A673 (cell line): ENCODE data around the gene CAP2. TPM values are rescaled to one million over a fixed set of nuclear protein-coding genes. Genes with fewer than 3 reads are reported as not detected.

ENCODE experiments used
- BruUV-seq: library from RNA; stranded (reverse); fragments of 400-500 nt; replicated peaks from 2 replicates; lab custom pipeline; 2021; lab: Mats Ljungman, UMichigan
- CTCF ChIA-PET: fragments of 300-600 bp; sonication (Branson Sonifier 250); formaldehyde crosslinking; loops from one replicate; lab custom pipeline; 2022; ENCODE audit warnings: antibody characterized with exemption; lab: Charles Lee
- POLR2A ChIA-PET: fragments of 300-600 bp; sonication (Branson Sonifier 250); formaldehyde crosslinking; loops from one replicate; lab custom pipeline; 2022; ENCODE audit warnings: antibody characterized with exemption; ENCODE audit not compliant: low non-redundant PET; lab: Charles Lee
- DNase-seq: peaks from one replicate; pipeline ENCODE4 v3.0.0-alpha.2; 2015; ENCODE audit warnings: low spot score
- H3K27ac ChIP-seq: fragments of 200-600 bp; sonication (generic); 2 replicates; pipeline ENCODE4 v1.5.1; 2016; ENCODE audit warnings: mixed run types, low read depth, mild to moderate bottlenecking, mixed read lengths, antibody characterized with exemption, low read length; ENCODE audit not compliant: poor library complexity, severe bottlenecking
- H3K27me3 ChIP-seq: fragments of 200-600 bp; sonication (generic); replicated peaks from 2 replicates; pipeline ENCODE4 v1.6.1; 2017; ENCODE audit warnings: mixed run types, low read depth, mild to moderate bottlenecking, mixed read lengths, antibody characterized with exemption, low read length; ENCODE audit not compliant: insufficient read depth, poor library complexity
- H3K36me3 ChIP-seq: fragments of 200-600 bp; sonication (generic); 2 replicates; pipeline ENCODE4 v1.6.1; 2016; ENCODE audit warnings: mixed run types, mild to moderate bottlenecking, mixed read lengths, antibody characterized with exemption, low read length; ENCODE audit not compliant: insufficient read depth, poor library complexity, severe bottlenecking
- H3K4me1 ChIP-seq: fragments of 200-600 bp; sonication (generic); 2 replicates; pipeline ENCODE4 v1.6.1; 2017; ENCODE audit warnings: mixed run types, mild to moderate bottlenecking, mixed read lengths, antibody characterized with exemption, low read length; ENCODE audit not compliant: insufficient read depth, poor library complexity, severe bottlenecking
- H3K4me3 ChIP-seq: fragments of 200-600 bp; sonication (generic); 2 replicates; pipeline ENCODE4 v1.5.1; 2016; ENCODE audit warnings: low read depth, mixed run types, mild to moderate bottlenecking, mixed read lengths, low read length; ENCODE audit not compliant: poor library complexity, severe bottlenecking
- H3K9me3 ChIP-seq: fragments of 200-600 bp; sonication (generic); 2 replicates; pipeline ENCODE4 v1.6.1; 2016; ENCODE audit warnings: mixed run types, low read depth, mild to moderate bottlenecking, mixed read lengths, antibody characterized with exemption, low read length; ENCODE audit not compliant: poor library complexity, severe bottlenecking
- EZH2 ChIP-seq: fragments of 200-600 bp; sonication (generic); IDR thresholded peaks from 2 replicates; pipeline ENCODE4 v1.6.1; 2017; ENCODE audit warnings: borderline replicate concordance, low read depth, mild to moderate bottlenecking, mixed read lengths, antibody characterized with exemption, low read length; ENCODE audit not compliant: poor library complexity, severe bottlenecking
- intact Hi-C: fragments of 100-400 bp; cut with micrococcal nuclease; formaldehyde crosslinking; loops from one replicate; pipeline ENCODE4 v1.10.0; 2022; ENCODE audit not compliant: unreplicated experiment
- total RNA-seq: library from RNA; stranded (reverse); gene quantifications from 2 replicates; pipeline ENCODE4 v1.2.3, GENCODE V29; 2021
- TF ChIP-seq, protein P1 (sequence below): fragments of 300-800, 200-600 bp; sonication (generic); conservative IDR thresholded peaks from 2 replicates; pipeline ENCODE4 v1.5.1; 2017; ENCODE audit warnings: low read depth, mild to moderate bottlenecking, antibody characterized with exemption, low read length, moderate library complexity, mixed read lengths

The CAP2 gene
- total RNA-seq, 1 experiment from 2014 or later = 20.8 TPM

DNA sequence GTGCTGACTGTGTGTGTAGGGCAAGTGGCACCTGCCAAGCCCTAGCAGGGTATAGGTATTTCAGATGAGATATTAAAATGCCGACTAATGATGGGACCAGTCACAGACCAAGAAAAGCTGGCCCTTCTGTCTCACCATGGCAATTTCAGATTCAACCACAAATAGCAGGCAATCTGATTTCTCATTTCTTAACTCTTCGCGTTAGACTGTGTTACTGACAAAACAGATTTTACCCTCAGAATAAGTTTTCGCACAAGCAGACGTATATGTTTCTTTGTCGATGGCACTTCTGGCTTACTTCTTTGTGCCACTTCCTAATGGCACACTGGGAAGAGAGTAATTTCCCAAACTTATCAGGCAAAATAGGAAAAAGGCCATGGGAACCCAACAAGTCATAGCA is 58.7 kb downstream of the CAP2 start:
- ChIA-PET POLR2A (no interaction called here), CTCF (no interaction called here)
- TF ChIP-seq EZH2 = no peak
- TF ChIP-seq, protein P1, sequence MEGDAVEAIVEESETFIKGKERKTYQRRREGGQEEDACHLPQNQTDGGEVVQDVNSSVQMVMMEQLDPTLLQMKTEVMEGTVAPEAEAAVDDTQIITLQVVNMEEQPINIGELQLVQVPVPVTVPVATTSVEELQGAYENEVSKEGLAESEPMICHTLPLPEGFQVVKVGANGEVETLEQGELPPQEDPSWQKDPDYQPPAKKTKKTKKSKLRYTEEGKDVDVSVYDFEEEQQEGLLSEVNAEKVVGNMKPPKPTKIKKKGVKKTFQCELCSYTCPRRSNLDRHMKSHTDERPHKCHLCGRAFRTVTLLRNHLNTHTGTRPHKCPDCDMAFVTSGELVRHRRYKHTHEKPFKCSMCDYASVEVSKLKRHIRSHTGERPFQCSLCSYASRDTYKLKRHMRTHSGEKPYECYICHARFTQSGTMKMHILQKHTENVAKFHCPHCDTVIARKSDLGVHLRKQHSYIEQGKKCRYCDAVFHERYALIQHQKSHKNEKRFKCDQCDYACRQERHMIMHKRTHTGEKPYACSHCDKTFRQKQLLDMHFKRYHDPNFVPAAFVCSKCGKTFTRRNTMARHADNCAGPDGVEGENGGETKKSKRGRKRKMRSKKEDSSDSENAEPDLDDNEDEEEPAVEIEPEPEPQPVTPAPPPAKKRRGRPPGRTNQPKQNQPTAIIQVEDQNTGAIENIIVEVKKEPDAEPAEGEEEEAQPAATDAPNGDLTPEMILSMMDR = no peak
- Histone ChIP-seq H3K36me3 (no peaks in the 10 kb centered on the region), H3K9me3 (no peaks in the 10 kb centered on the region), H3K4me1 (peaks cover 37% of the 10 kb centered on the region), H3K4me3 (no peak overlapping the region), H3K27me3 (no peaks in the 10 kb centered on the region), H3K27ac (no peak overlapping the region)
- intact Hi-C loops = no loop called here
- BruUV-seq = no TSS peak
- no peak for DNase-seq

DNA sequence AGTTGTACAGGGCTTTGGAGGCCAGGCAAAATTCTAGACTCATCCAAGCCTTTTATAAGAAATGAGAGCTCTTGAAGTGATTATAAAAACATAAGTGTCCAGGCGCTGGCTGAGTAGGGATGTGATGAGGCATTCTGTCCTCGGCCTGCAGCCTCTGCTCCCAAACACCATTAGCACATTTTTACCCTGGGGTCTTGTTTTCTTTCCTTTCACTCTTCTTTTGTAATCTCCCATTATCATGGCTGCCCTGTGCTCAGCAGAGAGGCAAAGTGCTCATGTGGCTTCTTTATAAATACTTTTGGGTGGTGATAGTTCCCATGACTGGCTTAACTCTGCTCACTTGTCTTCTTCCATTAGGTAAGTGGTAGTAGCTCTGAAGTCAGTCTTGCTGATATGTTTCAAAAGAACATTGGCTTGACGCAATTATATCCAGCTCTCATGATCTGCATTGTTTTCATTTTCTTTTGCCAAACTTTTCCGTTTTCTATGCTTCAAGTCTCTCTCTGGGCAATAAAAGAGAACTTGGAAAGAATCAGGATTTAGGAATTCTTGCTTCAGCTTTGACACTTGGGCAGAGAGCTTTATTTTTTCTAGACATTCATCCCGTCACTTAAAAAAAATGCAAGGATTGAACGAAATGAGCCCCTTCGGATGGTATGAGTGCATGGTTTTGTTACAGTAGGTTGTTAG is 61.1 kb downstream of the CAP2 start:
- TF ChIP-seq, protein P1 = no peak
- no peak for TF ChIP-seq EZH2
- no peaks in the 10 kb centered on the region for H3K9me3 ChIP-seq
- H3K4me1 ChIP-seq = peaks cover 37% of the 10 kb centered on the region
- no peaks in the 10 kb centered on the region for H3K36me3 ChIP-seq
- H3K27me3 ChIP-seq = no peaks in the 10 kb centered on the region
- no peak overlapping the region for H3K27ac ChIP-seq
- intact Hi-C loops = no loop called here
- CTCF ChIA-PET = no interaction called here
- H3K4me3 ChIP-seq = no peak overlapping the region
- no peak for DNase-seq
- no TSS peak for BruUV-seq
- POLR2A ChIA-PET = no interaction called here

DNA sequence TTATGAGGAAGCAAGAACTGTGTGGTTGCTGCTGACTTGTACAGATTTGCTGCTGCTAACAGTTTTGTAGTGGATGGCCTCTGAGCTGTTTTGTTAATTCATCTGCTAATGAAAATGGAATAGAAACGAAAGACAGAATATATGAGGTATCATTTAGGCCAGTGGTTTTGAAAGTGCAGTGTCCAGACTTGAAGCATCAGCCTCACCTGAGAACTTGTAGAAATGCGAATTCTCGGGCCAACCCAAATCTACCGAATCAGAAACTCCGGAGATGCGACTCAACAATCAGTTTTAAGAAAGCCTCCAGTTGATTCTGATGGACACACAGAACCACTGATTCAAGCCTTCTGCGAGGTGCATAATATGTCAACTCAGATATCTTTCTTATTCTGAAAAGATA is 62.5 kb downstream of the CAP2 start:
- Histone ChIP-seq H3K27ac (no peak overlapping the region), H3K9me3 (no peaks in the 10 kb centered on the region), H3K4me1 (peaks cover 24% of the 10 kb centered on the region), H3K27me3 (no peaks in the 10 kb centered on the region), H3K36me3 (no peaks in the 10 kb centered on the region), H3K4me3 (no peak overlapping the region)
- DNase-seq = no peak
- BruUV-seq = no TSS peak
- POLR2A ChIA-PET = no interaction called here
- intact Hi-C loops = no loop called here
- CTCF ChIA-PET = no interaction called here
- TF ChIP-seq, protein P1 = no peak
- TF ChIP-seq EZH2 = no peak
